Endothelial cell (in vitro differentiated cells): ENCODE data around the gene PGF. TPM values are rescaled to one million over a fixed set of nuclear protein-coding genes. Genes with fewer than 3 reads are reported as not detected.
A peak's percentile ranks its signal among the peaks of the same experiment; 100 is the strongest.

Experiments
- DNase-seq: peaks from one replicate; pipeline ENCODE4 v3.0.0; 2021; ENCODE audit warnings: low spot score
- H3K27ac Mint-ChIP-seq: one replicate; pipeline ENCODE4 v1.8.0; 2021; ENCODE audit warnings: mixed read lengths, inconsistent platforms; ENCODE audit not compliant: unreplicated experiment
- H3K27me3 Mint-ChIP-seq: one replicate; pipeline ENCODE4 v1.8.0; 2021; ENCODE audit warnings: mild to moderate bottlenecking, moderate library complexity, mixed read lengths, inconsistent platforms; ENCODE audit not compliant: unreplicated experiment
- H3K36me3 Mint-ChIP-seq: one replicate; pipeline ENCODE4 v1.8.0; 2021; ENCODE audit warnings: mild to moderate bottlenecking, low read depth, mixed read lengths, inconsistent platforms; ENCODE audit not compliant: unreplicated experiment
- H3K4me1 Mint-ChIP-seq: one replicate; pipeline ENCODE4 v1.8.0; 2021; ENCODE audit warnings: mild to moderate bottlenecking, mixed read lengths, inconsistent platforms; ENCODE audit not compliant: unreplicated experiment
- H3K4me3 Mint-ChIP-seq: one replicate; pipeline ENCODE4 v1.8.0; 2021; ENCODE audit warnings: mild to moderate bottlenecking, mixed read lengths, inconsistent platforms; ENCODE audit not compliant: unreplicated experiment
- H3K9me3 Mint-ChIP-seq: one replicate; pipeline ENCODE4 v1.8.0; 2021; ENCODE audit warnings: mixed read lengths, inconsistent platforms; ENCODE audit not compliant: unreplicated experiment
- CTCF ChIP-seq: fragments of 200-600 bp; sonication (generic); IDR thresholded peaks from one replicate; pipeline ENCODE4 v1.5.0; 2021; ENCODE audit warnings: antibody characterized with exemption; ENCODE audit not compliant: unreplicated experiment
- total RNA-seq: library from RNA; stranded (reverse); fragmentation: NEBNext Ultra II Directional; extraction: Animal tissue kit (Norgen Biotek cat#: 25700); gene quantifications from one replicate; pipeline ENCODE4 v1.2.1, GENCODE V29; 2021; ENCODE audit not compliant: unreplicated experiment

PGF gene
- total RNA-seq, 1 donor from 2014 or later, result 6.5 TPM

GRCh38 chr14:74905595-74906142, 49.7 kb downstream of the PGF start:
- H3K9me3 Mint-ChIP-seq, result no peaks in the 10 kb centered on the region
- no peak overlapping the region for H3K4me3 Mint-ChIP-seq
- peaks cover 37% of the 10 kb centered on the region for H3K36me3 Mint-ChIP-seq
- H3K27ac Mint-ChIP-seq, result peak overlapping the region; percentile 36
- peak; percentile 85 for DNase-seq
- TF ChIP-seq CTCF, result peak; percentile 94
- H3K4me1 Mint-ChIP-seq, result peaks cover 11% of the 10 kb centered on the region
- peaks cover 3% of the 10 kb centered on the region for H3K27me3 Mint-ChIP-seq

GRCh38 chr14:74904635-74905503, 50.5 kb downstream of the PGF start:
- Mint-ChIP-seq H3K27me3 (no peaks in the 10 kb centered on the region), H3K4me3 (no peak overlapping the region), H3K36me3 (peaks cover 39% of the 10 kb centered on the region), H3K4me1 (peaks cover 11% of the 10 kb centered on the region), H3K27ac (peak overlapping the region; percentile 36), H3K9me3 (no peaks in the 10 kb centered on the region)
- TF ChIP-seq CTCF, result no peak
- no peak for DNase-seq

- Mint-ChIP-seq H3K4me1 (peaks cover 4% of the 10 kb centered on the region), H3K4me3 (no peak overlapping the region), H3K27me3 (no peaks in the 10 kb centered on the region), H3K27ac (peak overlapping the region; percentile 42), H3K36me3 (peaks cover 54% of the 10 kb centered on the region), H3K9me3 (no peaks in the 10 kb centered on the region)
- no peak for TF ChIP-seq CTCF
- no peak for DNase-seq
Measured at GRCh38 chr14:74902941-74903705, 52.3 kb downstream of the PGF start.

GRCh38 chr14:74898694-74899093, 56.7 kb downstream of the PGF start:
- no peak for DNase-seq
- no peaks in the 10 kb centered on the region for H3K9me3 Mint-ChIP-seq
- no peak overlapping the region for H3K4me3 Mint-ChIP-seq
- H3K36me3 Mint-ChIP-seq, result peaks cover 71% of the 10 kb centered on the region
- no peak overlapping the region for H3K27ac Mint-ChIP-seq
- TF ChIP-seq CTCF, result no peak
- H3K27me3 Mint-ChIP-seq, result no peaks in the 10 kb centered on the region
- no peaks in the 10 kb centered on the region for H3K4me1 Mint-ChIP-seq
